HG03521 (cell line): ENCODE data around the gene RABGAP1.

Source experiments
- ATAC-seq: cut with Tn5 transposase; IDR thresholded peaks from one replicate; pipeline ENCODE4 v1.9.1; 2021; ENCODE audit warnings: mild to moderate bottlenecking, moderate library complexity; ENCODE audit not compliant: unreplicated experiment

The RABGAP1 gene

GRCh38 chr9:123108976-123109375, 168.2 kb downstream of the RABGAP1 start:
- no peak for ATAC-seq

GRCh38 chr9:123109540-123110279, 168.9 kb downstream of the RABGAP1 start:
- ATAC-seq = no peak

DNA sequence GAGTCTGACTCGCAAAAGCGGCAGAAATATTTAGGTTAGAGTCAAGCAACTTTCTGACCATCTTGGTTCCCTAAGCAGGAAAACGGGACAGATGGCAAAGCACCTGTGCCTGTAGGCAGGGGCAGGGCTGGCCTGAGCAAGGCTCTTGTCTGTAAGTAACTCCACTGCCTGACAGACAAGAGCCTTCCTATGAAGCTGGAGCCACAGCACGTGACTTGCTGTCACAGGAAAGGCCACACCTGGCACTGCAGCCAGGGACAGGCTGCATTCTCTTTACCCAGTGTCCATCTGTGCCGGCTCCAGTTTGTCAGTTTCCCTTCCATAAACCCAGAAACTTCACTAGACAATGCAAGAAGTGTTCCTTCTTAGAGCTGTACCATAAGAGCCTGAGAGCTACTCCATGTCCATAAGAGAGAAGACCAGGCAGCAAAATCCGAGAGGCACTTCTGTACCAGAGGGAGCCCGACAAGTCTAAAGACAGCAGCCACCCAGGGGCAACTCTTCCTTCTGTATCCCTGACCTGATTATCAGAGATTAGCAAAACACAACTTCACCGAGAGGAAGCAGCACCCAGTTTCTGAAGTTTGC, 170.7 kb downstream of the RABGAP1 start:
- ATAC-seq = no peak

GRCh38 chr9:123112015-123112975, 171.5 kb downstream of the RABGAP1 start:
- ATAC-seq = no peak

DNA sequence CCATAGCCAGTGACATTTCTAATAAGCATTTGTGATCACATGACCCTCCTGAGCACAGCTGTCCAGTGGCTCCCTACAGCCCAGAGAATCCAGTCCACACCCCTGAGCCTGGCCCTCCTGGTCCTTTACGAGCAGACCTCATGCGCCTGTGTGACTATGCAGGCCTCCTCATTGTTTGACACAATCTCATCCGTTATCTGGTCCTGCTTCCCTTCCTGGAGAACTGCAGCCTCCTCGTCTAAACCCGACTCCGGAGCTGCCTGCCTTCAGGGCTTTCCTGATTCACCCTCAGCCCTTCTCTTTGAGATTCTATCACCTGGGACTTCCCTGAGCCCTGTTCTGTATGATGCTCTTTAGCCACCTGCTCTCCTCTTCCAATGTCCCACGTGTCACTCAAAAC, 172.4 kb downstream of the RABGAP1 start:
- no peak for ATAC-seq

- ATAC-seq = no peak
Observed at GRCh38 chr9:123115146-123115913, 174.5 kb downstream of the RABGAP1 start.

DNA sequence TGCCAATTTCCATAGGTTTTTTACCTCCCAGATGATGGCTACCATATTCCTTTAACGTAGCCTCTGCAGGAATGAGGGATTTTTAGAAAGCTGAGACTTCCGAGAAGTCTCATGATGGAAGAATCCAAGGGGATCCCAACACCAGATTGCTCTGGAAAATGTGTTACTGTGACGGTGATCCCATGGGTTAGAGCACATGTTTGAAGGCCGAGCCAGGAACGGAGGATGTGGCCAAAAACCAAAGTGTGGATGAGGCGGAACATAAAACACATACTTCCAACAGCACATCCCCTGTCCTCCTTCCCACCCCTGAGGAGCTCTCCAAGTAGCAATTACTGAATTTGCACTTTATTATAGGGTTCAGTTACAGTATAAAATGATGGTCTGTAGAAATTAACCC, 175.2 kb downstream of the RABGAP1 start:
- no peak for ATAC-seq

GRCh38 chr9:123119566-123119965, 178.7 kb downstream of the RABGAP1 start:
- no peak for ATAC-seq

- no peak for ATAC-seq
Observed at GRCh38 chr9:123120131-123120530, 179.3 kb downstream of the RABGAP1 start.

GRCh38 chr9:123120953-123121352, 180.1 kb downstream of the RABGAP1 start:
- ATAC-seq = no peak

GRCh38 chr9:123121457-123121856, 180.6 kb downstream of the RABGAP1 start:
- ATAC-seq = no peak

GRCh38 chr9:123127512-123128075, 186.8 kb downstream of the RABGAP1 start:
- no peak for ATAC-seq

DNA sequence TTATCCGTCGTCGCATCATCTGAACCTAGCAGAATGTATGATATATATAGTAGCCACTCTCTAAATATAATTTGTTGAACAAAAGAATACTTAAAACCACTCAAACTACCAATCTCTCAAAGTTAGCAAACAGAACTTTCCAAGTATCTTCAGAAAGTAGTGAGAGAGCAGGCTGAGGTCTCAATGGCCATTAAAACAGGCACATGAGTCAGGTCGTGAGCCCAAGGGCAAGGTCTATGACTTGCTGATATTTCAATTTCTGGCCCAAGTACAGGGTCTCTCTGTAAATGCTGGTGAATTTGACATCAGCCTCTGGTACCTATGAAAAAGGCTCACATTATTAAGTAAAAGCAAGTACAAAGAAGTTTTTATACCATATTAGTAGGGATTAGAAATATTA, 187.8 kb downstream of the RABGAP1 start:
- ATAC-seq = no peak

DNA sequence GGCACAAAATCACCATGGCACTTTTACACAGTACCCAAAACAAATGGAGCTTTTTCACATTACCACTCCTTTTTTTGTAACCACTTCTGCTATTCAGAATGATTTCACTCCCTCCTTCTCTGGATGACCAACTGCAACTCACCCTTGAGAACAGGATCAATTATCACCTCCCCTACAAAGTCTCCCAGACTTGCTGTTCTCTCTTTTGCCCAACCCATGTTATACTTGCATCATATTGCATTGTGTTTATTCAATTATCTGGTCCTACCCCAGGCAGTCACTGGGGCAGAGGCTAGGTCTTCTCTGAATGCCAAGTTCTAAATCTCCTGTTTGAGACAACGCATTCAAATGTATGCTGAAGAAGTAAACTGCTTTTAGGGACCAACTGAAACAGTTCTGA, 188.6 kb downstream of the RABGAP1 start:
- ATAC-seq = no peak

GRCh38 chr9:123131258-123131657, 190.4 kb downstream of the RABGAP1 start:
- no peak for ATAC-seq

DNA sequence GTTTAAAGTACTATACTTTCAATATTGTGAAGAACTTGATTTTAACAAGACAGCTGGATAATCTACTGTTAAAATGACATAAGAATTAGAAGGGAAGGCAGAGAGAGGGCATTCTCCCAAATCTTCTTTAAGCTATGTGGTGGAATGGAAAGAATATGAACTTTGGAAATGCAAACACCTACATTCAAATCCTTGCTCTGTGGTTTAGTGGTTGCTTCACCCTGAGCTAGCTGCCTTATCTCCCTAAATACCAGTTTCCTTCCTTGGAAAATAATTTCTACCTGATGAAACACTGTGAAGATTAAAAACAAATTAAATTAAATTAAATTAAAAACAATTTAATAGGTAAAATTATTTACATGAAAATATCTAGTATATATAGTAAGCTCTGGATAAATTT, 191.2 kb downstream of the RABGAP1 start:
- ATAC-seq = no peak

DNA sequence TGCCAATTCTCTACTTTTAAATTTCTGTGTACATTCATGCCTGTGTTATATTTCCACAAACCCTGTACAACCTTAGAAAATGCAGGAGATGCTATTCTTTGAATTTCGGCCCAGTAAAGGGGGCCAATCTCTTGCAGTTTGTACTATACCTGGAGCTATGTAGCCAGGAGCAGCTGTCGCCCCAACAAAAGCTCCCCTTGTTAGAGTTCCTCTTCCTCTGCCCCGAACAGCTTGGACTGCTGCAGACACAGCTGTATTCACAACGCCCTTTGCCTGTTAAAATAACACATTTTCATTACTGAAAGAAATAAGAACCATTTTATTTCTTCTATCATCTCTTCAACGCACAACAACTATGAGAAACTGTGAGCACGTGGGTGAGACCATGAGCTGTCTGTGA, 191.9 kb downstream of the RABGAP1 start:
- no peak for ATAC-seq

DNA sequence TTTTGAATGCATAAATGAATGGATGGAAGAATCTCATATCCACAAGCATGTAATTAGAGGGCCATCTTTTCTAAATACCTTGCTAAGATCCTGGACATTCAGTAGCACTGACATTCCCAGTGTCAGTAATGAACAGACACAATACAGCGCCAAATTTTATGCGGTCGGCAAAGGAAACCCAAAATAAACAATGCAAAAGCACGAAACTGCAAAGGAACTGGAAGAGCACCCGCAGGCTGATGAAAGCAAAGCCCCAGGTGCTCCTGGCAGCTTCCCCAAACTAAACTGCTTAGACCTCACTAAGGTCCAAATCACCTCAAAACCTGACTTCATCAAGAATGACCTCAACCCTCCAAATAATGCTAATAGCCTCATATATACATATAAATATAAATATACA, 194.6 kb downstream of the RABGAP1 start:
- no peak for ATAC-seq

DNA sequence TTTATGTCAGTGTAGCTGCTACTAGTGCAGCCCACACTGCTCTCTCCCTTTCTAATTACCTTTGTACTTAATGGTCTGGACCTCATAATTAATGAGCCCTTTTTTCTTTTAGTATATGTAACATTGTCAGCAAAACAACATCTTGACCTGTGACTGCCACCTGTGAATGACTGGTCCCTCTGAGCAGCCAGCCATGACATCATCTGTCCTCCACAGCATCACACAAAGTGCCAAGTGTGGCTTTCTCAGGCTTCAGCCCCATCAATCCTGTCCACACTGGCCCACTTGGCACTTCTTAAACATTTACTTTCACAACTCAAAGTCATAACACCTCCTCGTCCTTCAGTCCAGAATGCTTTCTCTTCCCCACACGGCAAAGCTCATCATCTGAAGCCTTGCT, 197.3 kb downstream of the RABGAP1 start:
- no peak for ATAC-seq

GRCh38 chr9:123149067-123149466, 208.2 kb downstream of the RABGAP1 start:
- no peak for ATAC-seq
